Keratinocyte (primary cell): ENCODE data around the gene SKIC3.

ENCODE experiments used
- CTCF ChIP-seq, 3 experiments: IDR thresholded peaks in 1 of 3; conservative IDR thresholded peaks in 1 of 3; optimal IDR thresholded peaks in 1 of 3; 2 replicates in 2 of 3; 3 replicates in 1 of 3; pipeline versions ENCODE3 to v1.5.1; 2011; ENCODE audit warnings: low read length in 3 of 3, mild to moderate bottlenecking in 3 of 3, moderate library complexity in 2 of 3, control low read depth in 1 of 3, inconsistent platforms in 1 of 3; ENCODE audit not compliant: insufficient read depth in 2 of 3; ENCODE audit errors: extremely low read depth in 1 of 3
- EZH2 ChIP-seq: IDR thresholded peaks from one replicate; pipeline ENCODE4 v1.6.1; 2012; ENCODE audit warnings: inconsistent platforms, mild to moderate bottlenecking, low read length, moderate library complexity

GRCh38 chr5:95554331-95554646 is 488 bp downstream of the SKIC3 start:
- TF ChIP-seq CTCF (optimal IDR thresholded peaks at IDR 0.05 in 1 of 3, IDR thresholded peaks at IDR 0.05 in 1 of 3, conservative IDR thresholded peaks at IDR 0.05 in 1 of 3; ENCODE audit: extremely low read depth in 1 of 3, insufficient read depth in 2 of 3, low read length in 3 of 3) (no peak), EZH2 (no peak)
